Right lobe of liver (tissue), 4 donors: ENCODE results near the gene TMEM203.

ENCODE experiments used
- POLR2A ChIP-seq: fragments of 450-650 bp; IDR thresholded peaks from one replicate; pipeline ENCODE4 v1.6.1; 2017; ENCODE audit warnings: antibody characterized with exemption, mild to moderate bottlenecking
- TF ChIP-seq, protein P1 (sequence below), 4 donors: fragments of 200-600 bp in 3 of 4; fragments of 450-650 bp in 1 of 4; IDR thresholded peaks; one replicate each; pipeline versions ENCODE4 v1.5.1 to v1.8.0; 2016 to 2022; ENCODE audit warnings: antibody characterized with exemption in 4 of 4, mild to moderate bottlenecking in 2 of 4
- donor health status: DM: no; HTN: no; CAD: no.
- donor health status: DM: no; HTN: no; CAD: no.
- donor health status: DM: no; HTN: yes; CAD: no.

DNA sequence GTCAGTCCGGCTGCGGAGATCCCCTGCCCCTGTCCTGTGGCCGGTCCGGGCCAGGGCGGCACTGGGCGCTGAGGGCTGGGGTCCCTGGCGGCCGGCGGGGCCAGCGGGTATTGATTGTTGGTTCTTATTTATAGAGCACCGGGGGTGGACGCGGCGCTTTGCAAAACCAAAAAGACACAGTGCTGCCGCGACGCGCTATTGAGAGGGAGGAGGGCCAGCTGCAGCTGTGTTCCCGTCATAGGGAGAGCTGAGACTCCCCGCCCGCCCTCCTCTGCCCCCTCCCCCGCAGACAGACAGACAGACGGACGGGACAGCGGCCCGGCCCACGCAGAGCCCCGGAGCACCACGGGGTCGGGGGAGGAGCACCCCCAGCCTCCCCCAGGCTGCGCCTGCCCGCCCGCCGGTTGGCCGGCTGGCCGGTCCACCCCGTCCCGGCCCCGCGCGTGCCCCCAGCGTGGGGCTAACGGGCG is 38.1 kb downstream of the TMEM203 start:
- TF ChIP-seq, protein P1, sequence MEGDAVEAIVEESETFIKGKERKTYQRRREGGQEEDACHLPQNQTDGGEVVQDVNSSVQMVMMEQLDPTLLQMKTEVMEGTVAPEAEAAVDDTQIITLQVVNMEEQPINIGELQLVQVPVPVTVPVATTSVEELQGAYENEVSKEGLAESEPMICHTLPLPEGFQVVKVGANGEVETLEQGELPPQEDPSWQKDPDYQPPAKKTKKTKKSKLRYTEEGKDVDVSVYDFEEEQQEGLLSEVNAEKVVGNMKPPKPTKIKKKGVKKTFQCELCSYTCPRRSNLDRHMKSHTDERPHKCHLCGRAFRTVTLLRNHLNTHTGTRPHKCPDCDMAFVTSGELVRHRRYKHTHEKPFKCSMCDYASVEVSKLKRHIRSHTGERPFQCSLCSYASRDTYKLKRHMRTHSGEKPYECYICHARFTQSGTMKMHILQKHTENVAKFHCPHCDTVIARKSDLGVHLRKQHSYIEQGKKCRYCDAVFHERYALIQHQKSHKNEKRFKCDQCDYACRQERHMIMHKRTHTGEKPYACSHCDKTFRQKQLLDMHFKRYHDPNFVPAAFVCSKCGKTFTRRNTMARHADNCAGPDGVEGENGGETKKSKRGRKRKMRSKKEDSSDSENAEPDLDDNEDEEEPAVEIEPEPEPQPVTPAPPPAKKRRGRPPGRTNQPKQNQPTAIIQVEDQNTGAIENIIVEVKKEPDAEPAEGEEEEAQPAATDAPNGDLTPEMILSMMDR (IDR thresholded peaks at IDR 0.05) = no peak
- TF ChIP-seq POLR2A = no peak
